Fibroblast of peridontal ligament (primary cell): ENCODE results near the gene XK.
"Not testable (repeated sequence)": the region's sequence is repeated elsewhere in the genome, so short reads cannot be mapped to it uniquely, and the experiment has no call there.

Source experiments
- DNase-seq: peaks from one replicate; pipeline ENCODE4 v3.0.0-alpha.2; 2010; ENCODE audit errors: extremely low read depth

Gene XK

DNA sequence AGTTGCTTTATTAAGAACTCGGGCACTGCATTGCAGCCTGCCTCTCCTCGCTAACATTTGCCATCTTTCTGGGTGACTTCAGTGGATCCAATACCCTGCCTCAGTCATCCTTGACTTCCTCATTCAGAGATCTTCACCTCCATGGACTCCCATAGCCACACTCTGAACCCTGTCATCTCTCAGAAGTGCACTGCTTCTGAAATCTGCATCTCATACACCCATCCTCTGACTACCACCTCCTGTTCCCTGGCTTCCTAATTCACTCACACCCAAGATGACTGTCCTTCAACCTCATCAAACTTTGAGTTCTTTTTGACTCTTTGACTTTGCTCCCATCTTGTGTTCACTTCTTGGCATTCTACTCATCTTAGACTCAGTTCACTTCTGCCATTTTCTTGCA lies 68.9 kb downstream of the XK start:
- no peak for DNase-seq

DNA sequence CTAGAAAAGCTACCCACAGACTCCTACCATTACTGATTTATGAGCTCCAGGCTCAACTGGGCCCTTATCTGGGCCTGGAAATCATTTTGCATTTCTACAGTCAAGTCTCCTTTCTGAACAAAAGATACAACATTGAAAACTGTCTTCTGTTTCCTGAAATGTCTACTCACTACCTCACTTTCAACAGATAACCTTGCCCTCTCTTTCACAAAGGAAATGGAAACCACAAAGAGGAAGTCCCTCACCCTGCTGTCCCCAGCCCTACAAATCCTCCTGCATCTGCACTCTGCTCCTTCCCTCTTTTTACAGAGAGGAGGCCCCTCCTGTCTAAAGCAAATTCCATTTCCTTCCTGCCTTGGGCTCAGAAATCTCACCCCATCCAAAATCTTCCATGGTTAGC lies 69.4 kb downstream of the XK start:
- DNase-seq, result no peak

DNA sequence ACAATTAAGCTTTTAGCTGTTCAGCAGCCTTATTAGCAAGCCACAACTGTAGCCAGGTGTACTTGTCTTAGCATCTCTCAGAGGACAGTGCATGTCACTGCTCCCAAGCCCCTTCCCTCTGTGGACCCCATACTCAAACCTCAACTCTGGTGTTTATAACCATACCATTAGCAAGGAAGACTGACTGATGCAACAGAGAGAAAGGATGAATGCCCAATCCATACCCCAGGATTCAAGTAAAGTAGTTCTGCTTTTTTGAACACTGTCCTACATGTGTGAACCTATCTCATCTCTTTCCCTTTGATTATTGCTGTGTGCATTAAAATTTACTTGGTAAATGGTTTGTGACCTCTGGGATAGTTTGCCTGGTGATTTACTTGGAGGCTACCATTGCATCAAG lies 71.5 kb downstream of the XK start:
- DNase-seq, result no peak

- DNase-seq, result no peak
Observed at GRCh38 chrX:37759351-37759750, 73.8 kb downstream of the XK start.

DNA sequence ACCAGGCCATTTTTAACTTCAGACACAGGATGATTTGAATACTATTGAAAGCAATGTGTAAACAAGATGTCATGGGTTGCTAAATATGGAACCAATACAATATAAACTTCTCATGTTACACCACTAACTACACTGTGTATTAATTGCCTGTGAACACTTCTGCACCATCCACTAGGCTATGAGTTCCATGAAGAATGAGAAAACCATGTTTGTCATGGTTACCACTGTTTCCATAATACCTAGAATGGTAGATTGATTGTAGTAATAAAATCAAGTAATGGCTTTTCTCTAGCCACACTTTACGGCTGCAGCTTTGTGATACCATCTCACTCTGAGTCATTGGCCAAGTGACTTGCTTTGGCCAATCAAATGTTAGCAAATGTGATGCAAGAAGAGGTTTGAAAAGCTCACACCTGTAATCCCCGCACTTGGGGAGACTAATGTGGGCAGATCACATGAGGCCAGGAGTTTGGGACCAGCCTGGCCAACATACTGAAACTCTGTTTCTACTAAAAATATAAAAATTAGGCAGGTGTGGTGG lies 74.4 kb downstream of the XK start:
- DNase-seq, result no peak

- no peak for DNase-seq
Observed at GRCh38 chrX:37763400-37763799, 77.8 kb downstream of the XK start.

DNA sequence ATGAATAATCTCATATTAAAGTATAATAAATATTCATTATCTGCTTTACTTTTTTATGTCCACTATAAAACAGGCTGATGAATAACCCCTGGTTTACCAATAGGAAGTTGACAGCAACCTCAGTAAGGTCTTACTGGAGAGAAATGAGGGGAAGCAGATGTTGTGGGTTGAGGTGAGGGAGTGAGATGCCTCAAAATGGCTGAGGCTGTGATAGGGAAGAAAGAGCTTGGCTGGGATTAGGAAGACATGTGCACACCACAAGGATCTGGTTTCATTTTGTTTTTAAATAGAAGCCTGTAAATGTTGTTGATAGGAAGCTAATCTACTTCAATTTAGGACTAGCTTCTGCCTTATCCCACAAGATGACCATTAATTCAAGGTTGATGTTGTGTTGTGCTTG lies 79.9 kb downstream of the XK start:
- no peak for DNase-seq

- DNase-seq, result no peak
Observed at GRCh38 chrX:37767430-37767829, 81.8 kb downstream of the XK start.

GRCh38 chrX:37768866-37769265 lies 83.3 kb downstream of the XK start:
- not testable (repeated sequence) for DNase-seq

DNA sequence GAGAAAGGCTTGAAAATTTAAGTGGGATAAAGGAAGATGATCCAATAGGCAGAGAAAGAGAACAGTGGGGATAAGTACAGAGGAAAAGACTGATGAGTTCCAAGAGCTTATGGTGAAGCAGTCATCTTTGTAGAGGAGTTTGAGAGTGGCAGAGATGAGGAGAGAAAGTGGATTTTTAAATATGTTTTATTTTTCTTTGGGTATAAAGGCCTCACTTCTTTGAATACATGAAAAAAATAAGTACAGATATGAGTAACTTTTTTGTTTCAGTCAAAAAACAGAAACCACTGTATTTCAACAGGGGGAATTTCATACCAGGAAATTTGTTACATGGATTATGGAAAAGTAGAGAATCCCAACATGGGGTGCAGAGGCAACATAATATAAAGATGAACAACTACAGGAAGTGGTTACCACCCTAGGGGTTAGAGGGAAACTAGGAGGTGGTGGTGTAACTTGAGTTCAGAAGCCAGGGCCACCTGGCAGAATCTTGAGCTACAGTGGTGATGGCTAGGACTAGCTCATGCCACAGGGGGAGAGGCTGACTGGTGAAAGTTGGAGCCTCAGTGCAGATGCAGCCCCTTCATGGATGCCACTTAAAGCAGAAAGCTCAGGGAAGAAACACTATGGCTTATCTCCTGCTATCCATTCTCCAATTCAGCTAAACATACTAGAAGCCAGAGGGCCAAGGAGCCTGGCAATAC lies 90.8 kb downstream of the XK start:
- no peak for DNase-seq

DNA sequence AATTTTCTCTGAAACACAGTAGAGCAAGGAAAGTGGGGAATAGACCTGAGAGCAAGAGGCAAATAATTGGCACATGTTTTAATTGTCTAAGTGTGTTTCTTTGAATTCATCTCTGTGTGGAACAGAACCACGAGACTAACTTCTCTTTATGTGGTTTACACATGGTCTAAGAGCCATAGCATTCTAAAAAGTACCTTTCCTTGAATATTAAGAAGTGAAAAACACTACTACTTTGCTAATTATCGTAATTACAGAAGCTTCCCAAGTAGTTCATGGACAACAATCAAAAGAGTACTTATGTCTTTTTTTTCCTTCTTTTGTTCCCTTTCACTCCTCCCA lies 91.4 kb downstream of the XK start:
- DNase-seq, result no peak

GRCh38 chrX:37779857-37780256 lies 94.3 kb downstream of the XK start, which contains the start of gene CYBB:
CYBB (plus strand) TSS chrX:37780059; CDS start chrX:37780078, 19 bp downstream.
- DNase-seq, result no peak

DNA sequence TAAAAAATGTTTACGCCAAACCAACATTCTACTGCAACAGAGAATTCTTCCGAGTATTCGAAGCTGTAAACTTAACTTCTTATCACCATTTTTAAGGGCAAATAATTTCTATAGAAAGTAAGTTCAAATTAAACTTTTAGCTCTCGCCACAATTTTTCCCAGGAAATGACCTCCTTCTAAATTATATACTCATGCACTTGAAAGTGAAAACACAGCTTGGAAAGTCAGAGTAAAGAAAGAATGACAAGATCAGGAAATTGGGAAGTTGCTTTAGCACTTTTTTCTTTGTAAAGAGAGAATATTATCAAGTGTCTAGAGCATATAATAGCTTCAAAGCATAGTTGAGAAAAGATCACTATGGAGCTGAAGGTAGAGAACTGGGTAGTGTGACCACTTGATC lies 95.5 kb downstream of the XK start:
- DNase-seq, result no peak
